WTC11 (cell line): ENCODE results near the gene DCTN5. TPM values are rescaled to one million over a fixed set of nuclear protein-coding genes. Genes with fewer than 3 reads are reported as not detected.

ENCODE experiments used
- ATAC-seq: fragments of 200-7000 bp; cut with Tn5 transposase; 2 replicates; pipeline ENCODE4 v1.10.0; 2021; ENCODE audit warnings: mild to moderate bottlenecking, moderate library complexity
- Bru-seq: library from RNA; stranded (reverse); fragments of 400-500 nt; gene quantifications from one replicate; lab custom pipeline; 2021; lab: Mats Ljungman, UMichigan
- CTCF ChIA-PET: fragments of 300-600 bp; sonication (Branson Sonifier 250); formaldehyde crosslinking; loops from one replicate; lab custom pipeline; 2021; ENCODE audit warnings: antibody characterized with exemption; lab: Charles Lee
- POLR2A ChIA-PET: fragments of 350-600 bp; sonication (Branson Sonifier 250); formaldehyde crosslinking; loops from one replicate; lab custom pipeline; 2021; ENCODE audit warnings: antibody characterized with exemption; lab: Charles Lee
- DNase-seq: peaks from one replicate; pipeline ENCODE4 v3.0.0; 2021; ENCODE audit warnings: low spot score
- H3K27ac Mint-ChIP-seq: 2 replicates; pipeline ENCODE4 v1.8.0; 2021; ENCODE audit warnings: mixed read lengths
- H3K27me3 Mint-ChIP-seq: 2 replicates; pipeline ENCODE4 v1.8.0; 2021; ENCODE audit warnings: low read depth, mild to moderate bottlenecking, moderate library complexity, mixed read lengths
- H3K36me3 Mint-ChIP-seq: 2 replicates; pipeline ENCODE4 v1.8.0; 2021; ENCODE audit warnings: mixed read lengths
- H3K4me1 Mint-ChIP-seq: 2 replicates; pipeline ENCODE4 v1.8.0; 2022; ENCODE audit warnings: mixed read lengths
- H3K4me3 Mint-ChIP-seq: 2 replicates; pipeline ENCODE4 v1.8.0; 2021; ENCODE audit warnings: mild to moderate bottlenecking, moderate library complexity, mixed read lengths
- H3K9me3 Mint-ChIP-seq: 2 replicates; pipeline ENCODE4 v1.8.0; 2021; ENCODE audit warnings: mixed read lengths
- ARID4B ChIP-seq: sonication (generic); formaldehyde crosslinking; IDR thresholded peaks from 2 replicates; pipeline ENCODE4 v1.8.0; 2023; ENCODE audit warnings: missing genetic modification reagents, mild to moderate bottlenecking, borderline replicate concordance
- ATF3 ChIP-seq: sonication (generic); formaldehyde crosslinking; conservative IDR thresholded peaks from 2 replicates; pipeline ENCODE4 v1.8.1; 2022; ENCODE audit warnings: mild to moderate bottlenecking, missing genetic modification reagents
- CREM ChIP-seq: sonication (generic); formaldehyde crosslinking; IDR thresholded peaks from 2 replicates; pipeline ENCODE4 v1.8.1; 2022; ENCODE audit warnings: mild to moderate bottlenecking, missing genetic modification reagents, moderate library complexity
- EMX1 ChIP-seq: fragments of 250-450 bp; sonication (Bioruptor Pico); IDR thresholded peaks from 2 replicates; pipeline ENCODE4 v1.8.0; 2021; ENCODE audit warnings: mild to moderate bottlenecking
- GABPB1 ChIP-seq: sonication (generic); formaldehyde crosslinking; IDR thresholded peaks from 2 replicates; pipeline ENCODE4 v1.8.1; 2023; ENCODE audit warnings: mild to moderate bottlenecking, missing genetic modification reagents
- HMGA2 ChIP-seq: fragments of 250-450 bp; sonication (Bioruptor Pico); IDR thresholded peaks from 2 replicates; pipeline ENCODE4 v1.4.0; 2021; ENCODE audit warnings: mild to moderate bottlenecking, moderate library complexity
- KAT7 ChIP-seq: sonication (generic); formaldehyde crosslinking; IDR thresholded peaks from 2 replicates; pipeline ENCODE4 v1.8.1; 2023; ENCODE audit warnings: missing genetic modification reagents, mild to moderate bottlenecking, borderline replicate concordance
- MYBL2 ChIP-seq: sonication (generic); formaldehyde crosslinking; IDR thresholded peaks from 2 replicates; pipeline ENCODE4 v1.8.1; 2023; ENCODE audit warnings: mild to moderate bottlenecking, moderate library complexity, missing genetic modification reagents
- NFE2L1 ChIP-seq: sonication (generic); formaldehyde crosslinking; IDR thresholded peaks from 2 replicates; pipeline ENCODE4 v1.8.1; 2023; ENCODE audit warnings: missing genetic modification reagents
- NR1H2 ChIP-seq: sonication (generic); formaldehyde crosslinking; IDR thresholded peaks from 2 replicates; pipeline ENCODE4 v1.9.0; 2021; ENCODE audit warnings: mild to moderate bottlenecking, moderate library complexity, missing genetic modification reagents
- PRDM15 ChIP-seq: sonication (generic); formaldehyde crosslinking; IDR thresholded peaks from 2 replicates; pipeline ENCODE4 v1.8.0; 2022; ENCODE audit warnings: missing genetic modification reagents
- SMAD3 ChIP-seq: sonication (generic); formaldehyde crosslinking; IDR thresholded peaks from 2 replicates; pipeline ENCODE4 v1.8.0; 2022; ENCODE audit warnings: missing genetic modification reagents, mild to moderate bottlenecking, borderline replicate concordance
- SP1 ChIP-seq: sonication (generic); formaldehyde crosslinking; conservative IDR thresholded peaks from 2 replicates; pipeline ENCODE4 v1.8.1; 2022; ENCODE audit warnings: missing genetic modification reagents
- STAT6 ChIP-seq: sonication (generic); formaldehyde crosslinking; conservative IDR thresholded peaks from 2 replicates; pipeline ENCODE4 v1.8.1; 2023; ENCODE audit warnings: mild to moderate bottlenecking, low read depth, missing genetic modification reagents, moderate library complexity
- TP53 ChIP-seq: sonication (generic); formaldehyde crosslinking; IDR thresholded peaks from 2 replicates; pipeline ENCODE4 v1.8.1; 2023; ENCODE audit warnings: mild to moderate bottlenecking, missing genetic modification reagents
- ZBTB21 ChIP-seq: sonication (generic); formaldehyde crosslinking; IDR thresholded peaks from 2 replicates; pipeline ENCODE4 v1.8.1; 2023; ENCODE audit warnings: mild to moderate bottlenecking, missing genetic modification reagents, borderline replicate concordance
- ZNF416 ChIP-seq: fragments of 250-450 bp; sonication (Bioruptor Pico); IDR thresholded peaks from 2 replicates; pipeline ENCODE4 v1.9.0; 2021; ENCODE audit warnings: mild to moderate bottlenecking, inconsistent platforms
- long read RNA-seq, 3 experiments: library from RNA in 1 of 3; library from capped mRNA in 1 of 3; library from polyadenylated mRNA in 1 of 3; unstranded in 2 of 3; stranded (forward) in 1 of 3; transcript quantifications; one replicate each; pipeline ENCODE4 v2.0.0, GENCODE V29; 2021
- total RNA-seq: library from RNA; stranded (reverse); gene quantifications from 3 replicates; pipeline ENCODE4 v1.2.3, GENCODE V29; 2021
- TF ChIP-seq, protein P1 (sequence below): sonication (generic); formaldehyde crosslinking; IDR thresholded peaks from 2 replicates; pipeline ENCODE4 v1.8.1; 2022; ENCODE audit warnings: mild to moderate bottlenecking, moderate library complexity, missing genetic modification reagents
- TF ChIP-seq, protein P2 (sequence below): sonication (generic); formaldehyde crosslinking; IDR thresholded peaks from 2 replicates; pipeline ENCODE4 v1.8.1; 2023; ENCODE audit warnings: mild to moderate bottlenecking, missing genetic modification reagents, moderate library complexity
- TF ChIP-seq, protein P3 (sequence below): sonication (generic); formaldehyde crosslinking; IDR thresholded peaks from 2 replicates; pipeline ENCODE4 v1.8.1; 2022; ENCODE audit warnings: missing genetic modification reagents, borderline replicate concordance

Gene DCTN5
- total RNA-seq: 54.0 to 65.8 TPM (median 60.0 TPM) in 3 replicates
- Bru-seq, nascent RNA: percentile 83 among the genes with signal in this experiment
- long read RNA-seq, experiment 1, full-length matches to known transcripts: 230 of 261 reads
- long read RNA-seq, experiment 1, partial matches to known transcripts: 7 of 261 reads
- long read RNA-seq, experiment 1, other reads (novel, unspliced or antisense): 24 of 261 reads
- long read RNA-seq, experiment 2, full-length matches to known transcripts: 48 of 62 reads
- long read RNA-seq, experiment 2, partial matches to known transcripts: 3 of 62 reads
- long read RNA-seq, experiment 2, other reads (novel, unspliced or antisense): 11 of 62 reads
- long read RNA-seq, experiment 3, full-length matches to known transcripts: 66 of 91 reads
- long read RNA-seq, experiment 3, partial matches to known transcripts: 20 of 91 reads
- long read RNA-seq, experiment 3, other reads (novel, unspliced or antisense): 5 of 91 reads

GRCh38 chr16:23640931-23641765 lies at the start of gene DCTN5, which contains the start of gene PALB2:
TSS of gene DCTN5 (plus strand) at chr16:23641466. CDS start at chr16:23641543, 77 bp downstream.
TSS of gene PALB2 (minus strand) at chr16:23641310. CDS start at chr16:23641157, 153 bp downstream.
- Mint-ChIP-seq H3K36me3 (peaks cover 27% of the 10 kb centered on the region), H3K4me3 (peak within 1 kb of the TSS; percentile 98), H3K27me3 (no peaks in the 10 kb centered on the region; the same call in 1 of the 2 replicates), H3K9me3 (no peaks in the 10 kb centered on the region), H3K27ac (peak within 1 kb of the TSS; percentile 97), H3K4me1 (peaks cover 13% of the 10 kb centered on the region)
- ChIA-PET CTCF (interaction anchor here (1.1 to 1.9 kb wide), 4 partner anchors 37 to 206 kb away, joined by 3 to 10 read pairs (median 4); partner anchors contain the start of genes NDUFAB1, PLK1 and UBFD1), POLR2A (interaction anchor here (0.8 to 1.9 kb wide), 2 partner anchors 37 to 84 kb away, joined by 4 to 10 read pairs; partner anchors contain the start of genes EARS2, PLK1 and UBFD1)
- DNase-seq: peak; percentile 91
- ATAC-seq: peak; percentile 93
- TF ChIP-seq GABPB1 (CRISPR knock-in tag) (peak; percentile 85), ATF3 (CRISPR knock-in tag) (no peak), STAT6 (CRISPR knock-in tag) (no peak), TP53 (CRISPR knock-in tag) (no peak), MYBL2 (no peak), NR1H2 (CRISPR knock-in tag) (no peak), CREM (peak; percentile 26; the same call in 1 of the 2 replicates), ARID4B (CRISPR knock-in tag) (peak; percentile 74), SMAD3 (no peak), EMX1 (no peak), ZNF416 (no peak), SP1 (CRISPR knock-in tag) (peak; percentile 61), HMGA2 (CRISPR knock-in tag) (no peak), PRDM15 (CRISPR knock-in tag) (no peak), NFE2L1 (CRISPR knock-in tag) (no peak), ZBTB21 (CRISPR knock-in tag) (no peak), KAT7 (CRISPR knock-in tag) (0 out of 2 replicates have a peak, but pooled peaks have one; percentile 68)
- TF ChIP-seq, protein P1, sequence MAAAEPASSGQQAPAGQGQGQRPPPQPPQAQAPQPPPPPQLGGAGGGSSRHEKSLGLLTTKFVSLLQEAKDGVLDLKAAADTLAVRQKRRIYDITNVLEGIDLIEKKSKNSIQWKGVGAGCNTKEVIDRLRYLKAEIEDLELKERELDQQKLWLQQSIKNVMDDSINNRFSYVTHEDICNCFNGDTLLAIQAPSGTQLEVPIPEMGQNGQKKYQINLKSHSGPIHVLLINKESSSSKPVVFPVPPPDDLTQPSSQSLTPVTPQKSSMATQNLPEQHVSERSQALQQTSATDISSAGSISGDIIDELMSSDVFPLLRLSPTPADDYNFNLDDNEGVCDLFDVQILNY (CRISPR knock-in tag): no peak; the same call in none of the 2 replicates
- TF ChIP-seq, protein P2, sequence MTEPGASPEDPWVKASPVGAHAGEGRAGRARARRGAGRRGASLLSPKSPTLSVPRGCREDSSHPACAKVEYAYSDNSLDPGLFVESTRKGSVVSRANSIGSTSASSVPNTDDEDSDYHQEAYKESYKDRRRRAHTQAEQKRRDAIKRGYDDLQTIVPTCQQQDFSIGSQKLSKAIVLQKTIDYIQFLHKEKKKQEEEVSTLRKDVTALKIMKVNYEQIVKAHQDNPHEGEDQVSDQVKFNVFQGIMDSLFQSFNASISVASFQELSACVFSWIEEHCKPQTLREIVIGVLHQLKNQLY (CRISPR knock-in tag): no peak
- TF ChIP-seq, protein P3, sequence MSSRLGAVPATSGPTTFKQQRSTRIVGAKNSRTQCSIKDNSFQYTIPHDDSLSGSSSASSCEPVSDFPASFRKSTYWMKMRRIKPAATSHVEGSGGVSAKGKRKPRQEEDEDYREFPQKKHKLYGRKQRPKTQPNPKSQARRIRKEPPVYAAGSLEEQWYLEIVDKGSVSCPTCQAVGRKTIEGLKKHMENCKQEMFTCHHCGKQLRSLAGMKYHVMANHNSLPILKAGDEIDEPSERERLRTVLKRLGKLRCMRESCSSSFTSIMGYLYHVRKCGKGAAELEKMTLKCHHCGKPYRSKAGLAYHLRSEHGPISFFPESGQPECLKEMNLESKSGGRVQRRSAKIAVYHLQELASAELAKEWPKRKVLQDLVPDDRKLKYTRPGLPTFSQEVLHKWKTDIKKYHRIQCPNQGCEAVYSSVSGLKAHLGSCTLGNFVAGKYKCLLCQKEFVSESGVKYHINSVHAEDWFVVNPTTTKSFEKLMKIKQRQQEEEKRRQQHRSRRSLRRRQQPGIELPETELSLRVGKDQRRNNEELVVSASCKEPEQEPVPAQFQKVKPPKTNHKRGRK (CRISPR knock-in tag): no peak
